Endothelial cell of umbilical vein (primary cell): ENCODE results near the gene PDE1A.

Source experiments
- CTCF ChIP-seq, 2 donors: IDR thresholded peaks; 1 replicate in 1 of 2; 2 replicates in 1 of 2; pipeline ENCODE4 v1.5.1; 2011; ENCODE audit warnings: low read length in 2 of 2, mild to moderate bottlenecking in 2 of 2, moderate library complexity in 2 of 2, control low read depth in 1 of 2, inconsistent platforms in 1 of 2, low read depth in 1 of 2; ENCODE audit not compliant: insufficient read depth in 1 of 2; ENCODE audit errors: extremely low read depth in 1 of 2
- EZH2 ChIP-seq: IDR thresholded peaks from 2 replicates; pipeline ENCODE4 v1.6.1; 2012; ENCODE audit warnings: borderline replicate concordance, low read depth, mild to moderate bottlenecking, moderate library complexity, low read length, inconsistent platforms; ENCODE audit not compliant: severe bottlenecking
- GATA2 ChIP-seq: IDR thresholded peaks from 2 replicates; pipeline ENCODE4 v1.7.0; 2011; ENCODE audit warnings: low read depth, mild to moderate bottlenecking, moderate library complexity, mixed read lengths, low read length; ENCODE audit not compliant: insufficient read length, insufficient read depth
- JUN ChIP-seq: IDR thresholded peaks from 2 replicates; pipeline ENCODE4 v1.6.1; 2011; ENCODE audit warnings: borderline replicate concordance, low read depth; ENCODE audit not compliant: insufficient read length, insufficient read depth
- POLR2A ChIP-seq: IDR thresholded peaks from 2 replicates; pipeline ENCODE4 v1.6.1; 2012; ENCODE audit warnings: low read depth, mild to moderate bottlenecking, control low read depth, low read length

GRCh38 chr2:182416191-182416590, 10.6 kb downstream of the PDE1A start:
- TF ChIP-seq CTCF (IDR thresholded peaks at IDR 0.05; ENCODE audit: extremely low read depth in 1 of 2, insufficient read depth in 1 of 2, low read depth in 1 of 2, low read length in 2 of 2) (no peak), EZH2 (no peak), GATA2 (no peak), JUN (no peak), POLR2A (no peak)
